HL-60/S4 (cell line): ENCODE data around the gene PRTN3.
"Not testable (repeated sequence)": the region's sequence is repeated elsewhere in the genome, so short reads cannot be mapped to it uniquely, and the experiment has no call there.

Experiments used
- in situ Hi-C: fragments of 300-500 bp; cut with MboI; formaldehyde crosslinking; loops from 2 replicates; pipeline ENCODE4 v1.14.3; 2022; ENCODE audit warnings: low sequenced_read_pairs

The PRTN3 gene

GRCh38 chr19:843836-844545, 3.2 kb downstream of the PRTN3 start:
- in situ Hi-C loops: no loop called here

- in situ Hi-C loops: no loop called here
Measured at GRCh38 chr19:844546-844971, 3.8 kb downstream of the PRTN3 start.

DNA sequence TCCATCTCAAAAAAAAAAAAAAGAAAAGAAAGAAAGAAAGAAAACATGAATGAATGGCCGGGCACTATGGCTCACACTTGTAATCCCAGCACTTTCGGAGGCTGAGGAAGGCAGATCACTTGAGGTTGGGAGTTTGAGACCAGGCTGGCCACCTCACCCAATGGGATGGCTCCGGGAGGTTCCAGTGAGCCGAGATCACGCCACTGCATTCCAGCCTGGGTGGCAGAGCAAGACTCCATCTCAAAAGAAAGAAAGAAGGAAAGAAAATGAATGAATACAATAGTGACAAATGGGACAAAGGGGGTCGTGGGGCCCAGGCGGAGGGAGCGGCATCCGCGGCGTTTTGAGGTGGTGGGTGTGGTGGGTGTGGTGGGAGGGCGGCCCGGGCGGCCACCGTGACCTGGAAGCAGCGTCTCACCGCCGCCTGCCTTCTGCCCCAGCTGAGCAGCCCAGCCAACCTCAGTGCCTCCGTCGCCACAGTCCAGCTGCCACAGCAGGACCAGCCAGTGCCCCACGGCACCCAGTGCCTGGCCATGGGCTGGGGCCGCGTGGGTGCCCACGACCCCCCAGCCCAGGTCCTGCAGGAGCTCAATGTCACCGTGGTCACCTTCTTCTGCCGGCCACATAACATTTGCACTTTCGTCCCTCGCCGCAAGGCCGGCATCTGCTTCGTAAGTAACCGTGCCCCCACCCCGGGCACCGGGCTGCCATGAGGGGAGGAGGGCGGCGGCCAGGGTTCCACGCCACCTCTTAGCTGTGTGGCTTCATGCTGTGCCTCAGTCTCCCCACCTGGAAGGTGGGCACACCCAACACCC, 5.1 kb downstream of the PRTN3 start:
- in situ Hi-C loops: no loop called here

- in situ Hi-C loops: no loop called here
Measured at GRCh38 chr19:848386-848921, 7.7 kb downstream of the PRTN3 start.

GRCh38 chr19:849195-849594, 8.4 kb downstream of the PRTN3 start:
- in situ Hi-C loops: not testable (repeated sequence)

GRCh38 chr19:850221-850978, 9.6 kb downstream of the PRTN3 start:
- in situ Hi-C loops: no loop called here

DNA sequence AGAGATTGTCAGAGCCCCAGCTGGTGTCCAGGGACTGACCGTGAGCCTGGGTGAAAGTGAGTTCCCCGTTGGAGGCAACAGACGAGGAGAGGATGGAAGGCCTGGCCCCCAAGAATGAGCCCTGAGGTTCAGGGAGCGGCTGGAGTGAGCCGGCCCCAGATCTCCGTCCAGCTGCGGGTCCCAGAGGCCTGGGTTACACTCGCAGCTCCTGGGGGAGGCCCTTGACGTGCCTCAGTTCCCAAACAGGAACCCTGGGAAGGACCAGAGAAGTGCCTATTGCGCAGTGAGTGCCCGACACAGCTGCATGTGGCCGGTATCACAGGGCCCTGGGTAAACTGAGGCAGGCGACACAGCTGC, 10.2 kb downstream of the PRTN3 start:
- in situ Hi-C loops: no loop called here

GRCh38 chr19:852136-853013, 11.6 kb downstream of the PRTN3 start, which contains the start of gene ELANE:
TSS of gene ELANE (plus strand) at chr19:852303. CDS start at chr19:852329, 26 bp downstream.
- in situ Hi-C loops: no loop called here

DNA sequence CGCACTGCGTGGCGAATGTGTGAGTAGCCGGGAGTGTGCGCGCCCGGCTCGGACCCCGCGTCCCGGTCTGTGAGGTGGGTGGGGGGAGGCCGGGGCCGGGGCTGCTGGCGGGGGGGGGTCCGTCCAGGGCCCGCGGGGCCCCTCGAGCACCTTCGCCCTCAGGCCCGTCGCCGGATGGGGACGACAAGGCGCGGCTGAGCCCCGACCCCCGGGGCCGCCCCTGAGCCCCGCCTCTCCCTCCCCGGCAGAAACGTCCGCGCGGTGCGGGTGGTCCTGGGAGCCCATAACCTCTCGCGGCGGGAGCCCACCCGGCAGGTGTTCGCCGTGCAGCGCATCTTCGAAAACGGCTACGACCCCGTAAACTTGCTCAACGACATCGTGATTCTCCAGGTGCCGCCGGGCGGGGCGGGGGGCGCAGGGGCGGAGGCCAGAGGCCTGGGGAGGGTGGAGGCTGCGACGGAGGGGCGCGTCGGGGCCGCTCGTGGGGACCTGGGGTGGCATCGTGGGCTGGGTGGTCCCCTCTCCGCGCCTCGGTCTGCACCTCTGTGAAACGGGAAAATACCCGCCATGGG, 12.3 kb downstream of the PRTN3 start:
- in situ Hi-C loops: no loop called here

DNA sequence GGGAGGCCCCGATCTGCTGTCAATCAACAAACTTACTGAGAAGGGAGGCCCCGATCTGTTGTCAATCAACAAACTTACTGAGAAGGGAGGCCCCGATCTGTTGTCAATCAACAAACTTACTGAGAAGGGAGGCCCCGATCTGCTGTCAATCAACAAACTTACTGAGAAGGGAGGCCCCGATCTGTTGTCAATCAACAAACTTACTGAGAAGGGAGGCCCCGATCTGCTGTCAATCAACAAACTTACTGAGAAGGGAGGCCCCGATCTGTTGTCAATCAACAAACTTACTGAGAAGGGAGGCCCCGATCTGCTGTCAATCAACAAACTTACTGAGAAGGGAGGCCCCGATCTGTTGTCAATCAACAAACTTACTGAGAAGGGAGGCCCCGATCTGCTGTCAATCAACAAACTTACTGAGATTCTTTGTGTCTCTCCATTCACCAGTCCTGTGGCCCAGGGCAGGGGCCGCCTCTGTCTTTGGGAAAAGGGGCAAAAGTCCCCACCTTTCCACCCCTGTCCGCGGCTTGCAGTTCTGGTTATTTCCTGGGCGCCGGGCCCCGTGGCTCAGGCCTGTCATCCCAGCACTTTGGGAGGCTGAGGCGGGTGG, 12.9 kb downstream of the PRTN3 start:
- in situ Hi-C loops: not testable (repeated sequence)

DNA sequence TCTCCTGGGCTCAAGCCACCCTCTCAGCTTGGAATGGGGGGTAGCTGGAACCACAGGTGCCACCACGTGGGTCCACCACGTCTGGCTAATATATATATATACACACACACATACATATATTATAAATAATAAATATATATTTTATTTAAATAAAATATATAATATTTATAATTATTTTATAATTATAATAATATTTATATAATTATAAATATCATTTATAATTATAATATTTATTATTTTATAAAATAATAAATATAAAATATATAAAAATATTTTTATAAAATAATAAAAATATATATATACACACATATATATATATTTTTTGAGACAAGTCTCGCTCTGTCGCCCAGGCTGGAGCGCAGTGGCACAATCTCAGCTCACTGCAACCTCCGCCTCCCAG, 13.8 kb downstream of the PRTN3 start:
- in situ Hi-C loops: no loop called here

DNA sequence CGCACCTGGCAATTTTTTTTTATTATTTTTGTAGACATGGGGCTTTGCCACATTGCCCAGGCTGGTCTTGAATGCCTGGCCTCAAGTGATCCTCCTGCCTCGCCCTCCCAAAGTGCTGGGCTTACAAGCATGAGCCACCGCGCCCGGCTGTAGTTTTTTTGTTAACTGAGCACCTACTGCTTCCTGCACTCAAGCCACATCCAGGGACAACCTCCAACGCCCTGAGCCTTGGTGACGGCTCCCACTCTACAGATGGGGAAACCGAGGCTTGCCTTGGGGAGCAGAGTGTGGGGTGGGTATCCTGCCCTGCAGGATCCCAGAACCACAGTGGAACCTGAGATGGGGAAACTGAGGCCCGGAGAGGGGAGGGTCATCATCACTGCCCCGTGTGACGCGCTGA, 14.3 kb downstream of the PRTN3 start:
- in situ Hi-C loops: no loop called here

GRCh38 chr19:855566-856120, 14.8 kb downstream of the PRTN3 start:
- in situ Hi-C loops: no loop called here

DNA sequence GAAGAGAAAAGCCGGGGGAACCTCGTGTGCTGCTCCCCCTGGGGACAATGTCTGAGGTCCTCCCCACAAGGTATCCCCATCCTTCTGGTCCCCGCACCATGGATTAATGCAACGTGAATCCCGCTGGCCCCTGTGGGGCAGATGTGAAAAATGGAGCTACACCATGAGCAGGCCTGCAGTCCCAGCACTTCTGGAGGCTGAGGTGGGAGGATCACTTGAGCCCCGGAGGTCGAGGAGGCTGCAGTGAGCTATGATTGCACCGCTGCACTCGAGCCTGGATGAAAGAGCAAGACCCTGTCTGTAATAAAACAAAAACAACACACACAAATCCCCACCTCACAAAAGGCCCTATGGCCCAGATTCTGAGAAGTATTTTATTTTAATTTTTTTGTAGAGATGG, 17.5 kb downstream of the PRTN3 start:
- in situ Hi-C loops: no loop called here

DNA sequence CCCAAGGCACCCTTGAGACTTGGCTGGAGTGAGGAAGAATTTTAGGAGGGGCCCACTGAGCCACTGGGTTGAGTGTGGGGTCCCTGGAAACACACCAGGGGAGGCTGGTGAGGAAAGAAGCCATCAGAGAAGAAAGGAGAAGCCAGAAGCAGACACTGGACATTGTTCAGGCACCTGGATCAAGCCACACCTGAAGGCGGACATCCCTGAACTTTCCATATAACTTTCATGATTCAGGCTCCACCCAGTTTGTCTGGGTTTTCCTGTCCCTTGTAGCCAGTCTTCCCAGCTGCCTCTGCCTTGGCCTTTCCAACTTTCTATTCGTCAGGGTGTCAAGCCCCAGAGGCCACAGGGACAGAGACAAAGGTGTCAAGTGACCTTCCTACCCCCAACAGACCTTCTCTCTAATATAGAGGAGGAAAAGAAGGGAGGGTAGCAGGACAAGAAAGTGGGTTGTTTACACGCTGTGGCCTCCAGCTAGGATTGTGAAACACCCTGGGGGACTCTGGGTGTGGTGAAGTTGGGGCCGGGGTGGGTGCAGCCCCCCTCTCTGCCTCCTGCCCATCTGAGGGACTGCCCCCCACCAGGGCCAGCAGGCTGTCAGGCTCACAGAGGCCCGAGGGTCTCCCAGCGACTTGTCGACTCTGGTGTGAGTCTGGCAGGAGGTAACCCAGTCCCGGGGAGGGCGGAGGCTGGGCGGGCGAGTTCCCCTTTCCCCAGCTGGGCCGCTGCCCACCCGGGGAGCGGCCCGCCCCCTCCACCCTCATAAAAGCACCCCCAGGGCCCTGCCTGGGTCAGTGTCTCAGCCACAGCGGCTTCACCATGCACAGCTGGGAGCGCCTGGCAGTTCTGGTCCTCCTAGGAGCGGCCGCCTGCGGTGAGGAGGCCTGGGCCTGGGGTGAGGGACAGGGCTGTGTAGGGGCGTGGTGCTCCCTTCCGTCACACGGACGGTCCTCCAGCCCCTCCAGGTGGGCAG, 18.4 kb downstream of the PRTN3 start, which contains the start of gene CFD:
TSS of gene CFD (plus strand) at position 797 of the 976 bp plus-strand sequence. CDS start at position 823, 26 bp downstream.
- in situ Hi-C loops: no loop called here

GRCh38 chr19:861141-861755, 20.4 kb downstream of the PRTN3 start:
- in situ Hi-C loops: no loop called here

DNA sequence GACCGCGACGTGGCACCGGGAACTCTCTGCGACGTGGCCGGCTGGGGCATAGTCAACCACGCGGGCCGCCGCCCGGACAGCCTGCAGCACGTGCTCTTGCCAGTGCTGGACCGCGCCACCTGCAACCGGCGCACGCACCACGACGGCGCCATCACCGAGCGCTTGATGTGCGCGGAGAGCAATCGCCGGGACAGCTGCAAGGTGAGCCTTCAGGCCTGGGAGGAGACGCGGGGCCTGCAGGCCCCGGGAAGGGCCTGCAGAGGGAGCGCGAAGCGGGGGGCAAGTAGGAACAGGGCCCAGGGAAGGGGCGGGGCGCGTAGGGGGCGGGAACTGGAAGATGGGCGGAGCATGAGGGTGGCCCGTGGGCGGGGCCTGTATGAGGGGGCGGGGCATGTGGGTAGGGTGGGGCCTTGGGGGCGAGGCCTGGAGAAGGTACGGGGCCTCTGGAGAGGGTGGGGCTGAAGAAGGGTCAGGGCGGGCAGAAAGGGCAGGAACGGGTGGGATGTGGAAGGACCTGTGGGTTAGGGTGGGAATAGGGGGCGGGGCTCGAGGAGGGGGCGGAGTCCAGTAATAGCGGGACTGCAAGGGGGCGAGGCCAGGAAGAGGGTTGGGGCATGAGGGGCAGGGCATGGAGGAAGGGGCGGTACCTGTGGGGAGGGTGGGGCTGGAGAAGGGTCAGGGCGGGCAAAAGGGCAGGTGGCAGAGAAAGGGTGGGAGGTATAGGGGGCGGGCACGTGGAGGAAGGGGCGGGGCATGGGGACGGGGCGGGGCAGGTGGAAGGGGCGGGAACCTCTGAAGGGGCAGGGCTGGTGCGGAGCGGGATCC, 21.2 kb downstream of the PRTN3 start:
- in situ Hi-C loops: no loop called here
